Thoracic aorta endothelial cell (primary cell): ENCODE data around the gene CYFIP1. TPM values are rescaled to one million over a fixed set of nuclear protein-coding genes. Genes with fewer than 3 reads are reported as not detected.

ENCODE experiments used
- total RNA-seq: library from RNA; depleted of rRNA; stranded (reverse); fragments of >200 nt; gene quantifications from 2 replicates; pipeline ENCODE4 v1.2.3, GENCODE V29; 2012

Gene CYFIP1
- total RNA-seq = 111 and 125 TPM in 2 replicates

DNA sequence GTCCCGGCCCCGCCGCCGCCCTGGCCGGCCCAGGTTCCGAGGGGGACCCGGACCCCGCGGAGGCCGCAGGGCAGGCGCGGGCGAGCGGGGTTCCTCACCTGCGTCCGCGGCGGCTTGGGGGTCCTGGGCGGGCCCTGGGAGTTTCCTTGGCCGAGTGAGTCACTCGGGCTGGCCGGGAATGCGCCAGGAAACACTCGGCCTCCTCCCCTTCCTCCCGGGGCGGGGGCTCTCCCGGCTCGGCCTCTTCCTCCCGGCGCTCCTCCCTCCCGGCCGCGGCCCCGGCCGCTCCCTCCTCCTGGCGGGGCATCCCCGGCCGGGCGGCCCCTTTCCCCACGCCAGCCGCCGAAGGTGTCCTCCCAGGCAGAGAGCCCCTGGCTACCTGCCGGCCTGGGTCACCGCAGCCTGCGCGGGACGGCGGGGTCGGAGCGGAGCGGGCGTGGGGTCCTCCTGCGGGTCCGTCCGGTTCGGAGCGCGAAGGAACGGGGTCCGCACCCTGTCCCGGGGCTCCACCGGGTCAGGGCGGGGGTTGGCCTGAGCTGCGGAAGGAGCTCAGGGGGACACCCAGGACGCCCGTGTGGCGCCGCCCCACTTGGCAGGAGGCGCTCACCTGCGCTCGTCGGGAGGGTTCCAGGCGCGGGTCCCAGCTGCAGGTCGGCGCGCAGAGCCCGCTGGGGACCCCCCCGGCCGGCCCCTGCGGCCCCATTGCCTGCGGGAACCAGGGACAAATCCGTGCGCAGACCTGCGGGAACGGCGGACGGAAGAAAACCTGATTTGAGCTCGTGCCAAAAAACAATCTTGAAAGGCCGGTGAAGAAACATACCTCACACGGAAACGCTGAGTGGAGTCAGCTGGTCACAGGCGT is at the start of gene CYFIP1:
CYFIP1 (minus strand) TSS at position 180 of the 862 bp plus-strand sequence. CDS start 33,083 bp downstream, outside the sequence.

DNA sequence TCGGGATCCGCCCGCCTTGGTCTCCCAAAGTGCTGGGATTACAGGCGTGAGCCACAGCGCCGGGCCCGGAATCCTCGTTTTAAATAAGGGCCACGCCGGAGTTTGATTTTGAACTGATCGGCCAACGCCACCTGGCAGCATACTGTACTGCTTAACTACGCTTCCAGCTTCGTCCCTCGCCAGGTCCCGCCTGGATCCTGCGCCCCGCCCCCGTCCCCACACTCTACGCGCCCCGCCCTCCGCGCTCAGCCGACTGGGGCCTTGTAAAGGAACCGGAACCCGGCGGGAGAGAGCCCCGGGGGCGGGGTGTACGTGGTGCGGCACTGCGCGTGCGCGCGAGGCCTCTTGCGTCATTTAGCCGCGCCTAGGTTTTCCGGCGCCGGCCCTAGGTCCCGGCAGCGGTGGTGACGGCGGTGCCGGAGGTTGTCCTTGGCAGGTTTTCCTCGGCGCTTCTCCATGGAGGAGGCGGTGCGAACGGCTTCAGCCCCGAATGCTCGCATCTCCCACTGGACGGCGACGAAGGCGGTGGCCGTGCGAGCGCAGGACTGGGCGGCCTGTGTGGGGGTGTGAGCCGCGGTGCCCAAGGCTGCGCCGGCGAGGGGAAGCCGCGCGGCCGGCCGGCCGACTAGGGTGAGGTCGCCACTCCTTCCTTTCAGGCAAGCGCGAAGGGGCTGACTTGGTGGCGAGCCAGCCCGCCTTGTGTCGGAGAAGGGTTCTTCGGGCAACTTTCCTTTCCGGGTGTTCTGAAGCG is 141.7 kb downstream of the CYFIP1 start, which contains the start of gene NIPA2:
NIPA2 (plus strand) TSS at position 375 of the 751 bp plus-strand sequence. CDS start 13,066 bp downstream, outside the sequence.

Other genes with a start within 250 kb of the CYFIP1 start
- 16.6 and 20.7 TPM in 2 replicates for gene NIPA1, start 193.7 kb downstream of the CYFIP1 start, total RNA-seq
- 118 and 133 TPM in 2 replicates for gene NIPA2, start 141.7 kb downstream of the CYFIP1 start, total RNA-seq
- 29.3 and 33.2 TPM in 2 replicates for gene TUBGCP5, start 59.2 kb upstream of the CYFIP1 start, total RNA-seq
- not detected in 2 replicates for gene GOLGA6L1, start 156.5 kb upstream of the CYFIP1 start, total RNA-seq